ENCODE data around the gene TMPRSS13.

DNA sequence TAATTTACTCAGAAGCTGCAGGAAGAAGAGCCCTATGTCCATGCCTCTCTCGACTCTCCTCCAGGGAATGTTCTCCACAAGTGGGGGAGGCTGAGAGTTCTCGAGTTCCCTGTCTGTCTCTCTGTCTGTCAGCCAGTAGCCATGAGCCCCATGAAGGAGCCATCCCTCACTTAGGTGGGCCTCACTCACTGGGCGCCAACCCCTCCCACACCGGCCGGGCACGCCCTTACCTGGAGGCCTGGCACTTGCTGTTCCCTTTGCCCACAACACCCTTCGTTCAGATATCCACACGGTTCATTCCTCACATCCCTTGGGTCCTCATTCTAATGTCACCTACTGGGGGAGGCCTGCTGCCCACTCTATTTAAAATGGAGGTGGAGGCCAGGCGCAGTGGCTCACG is 42.8 kb upstream of the TMPRSS13 start:
- TF ChIP-seq SP1 (IDR thresholded peaks at IDR 0.05) = no peak
- TF ChIP-seq FOXA1 (IDR thresholded peaks at IDR 0.05) = no peak
- TF ChIP-seq ZNF384 (IDR thresholded peaks at IDR 0.05) = no peak

All from HEK293T (cell line).